Stimulated activated CD8-positive, alpha-beta memory T cell treated with anti-CD3 and anti-CD28 coated beads, Interleukin-7, amount 100 ng/mL, for 48 hours (primary cell): ENCODE data around the gene MYD88.

Experiments used
- DNase-seq, 2 donors: peaks; one replicate each; pipeline ENCODE4 v3.0.0-alpha.2; 2020; ENCODE audit warnings: low read depth in 1 of 2; ENCODE audit errors: extremely low read depth in 1 of 2

MYD88 gene

GRCh38 chr3:38111696-38112377 is 26.6 kb upstream of the MYD88 start:
- DNase-seq = no peak

- no peak for DNase-seq
Measured at GRCh38 chr3:38112378-38112761, 26.1 kb upstream of the MYD88 start.

GRCh38 chr3:38114052-38114874 is 24.2 kb upstream of the MYD88 start:
- no peak for DNase-seq

GRCh38 chr3:38114875-38115644 is 23.4 kb upstream of the MYD88 start:
- no peak for DNase-seq

GRCh38 chr3:38115645-38116427 is 22.6 kb upstream of the MYD88 start:
- DNase-seq = no peak

GRCh38 chr3:38116471-38117162 is 21.8 kb upstream of the MYD88 start:
- DNase-seq = no peak

GRCh38 chr3:38117163-38117716 is 21.2 kb upstream of the MYD88 start:
- no peak for DNase-seq

- peak; percentile 30 to 52 for DNase-seq
Measured at GRCh38 chr3:38117748-38118420, 20.6 kb upstream of the MYD88 start.

GRCh38 chr3:38118421-38119247 is 19.8 kb upstream of the MYD88 start:
- no peak for DNase-seq

- DNase-seq = no peak
Measured at GRCh38 chr3:38119248-38119544, 19.3 kb upstream of the MYD88 start.

- DNase-seq = no peak
Measured at GRCh38 chr3:38119821-38120692, 18.4 kb upstream of the MYD88 start.

- no peak for DNase-seq
Measured at GRCh38 chr3:38120693-38121450, 17.6 kb upstream of the MYD88 start.

GRCh38 chr3:38121451-38121831 is 17.0 kb upstream of the MYD88 start:
- DNase-seq = no peak

GRCh38 chr3:38121832-38122461 is 16.5 kb upstream of the MYD88 start:
- no peak for DNase-seq

- no peak for DNase-seq
Measured at GRCh38 chr3:38122712-38123290, 15.7 kb upstream of the MYD88 start.
